NCI-H226 (cell line): ENCODE measurements around the gene C1orf21.

Experiments
- DNase-seq: peaks from one replicate; pipeline ENCODE4 v3.0.0-alpha.2; 2015

C1orf21 gene

GRCh38 chr1:184527402-184527801 is 140.6 kb downstream of the C1orf21 start:
- no peak for DNase-seq

DNA sequence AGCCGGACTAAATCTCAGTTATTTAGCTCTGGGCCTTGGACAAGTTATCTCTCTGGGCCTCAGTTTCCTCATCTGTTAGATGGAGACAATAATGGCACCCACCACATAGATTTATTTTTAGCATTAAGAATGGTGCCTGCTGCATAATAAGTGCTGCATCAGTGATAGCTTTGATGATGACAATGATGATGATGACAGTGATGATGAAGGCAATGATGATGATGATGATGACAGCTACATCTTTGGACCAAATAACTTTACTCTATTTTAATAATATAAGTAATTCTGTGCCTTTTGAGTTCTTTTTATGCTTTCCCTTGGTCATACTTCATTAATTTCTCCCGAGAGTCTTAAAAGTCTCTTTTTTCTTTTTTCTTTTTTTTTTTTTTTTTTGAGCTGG is 143.4 kb downstream of the C1orf21 start:
- no peak for DNase-seq

- DNase-seq: no peak
Observed at GRCh38 chr1:184531296-184531695, 144.5 kb downstream of the C1orf21 start.

- DNase-seq: no peak
Observed at GRCh38 chr1:184532199-184532598, 145.4 kb downstream of the C1orf21 start.

DNA sequence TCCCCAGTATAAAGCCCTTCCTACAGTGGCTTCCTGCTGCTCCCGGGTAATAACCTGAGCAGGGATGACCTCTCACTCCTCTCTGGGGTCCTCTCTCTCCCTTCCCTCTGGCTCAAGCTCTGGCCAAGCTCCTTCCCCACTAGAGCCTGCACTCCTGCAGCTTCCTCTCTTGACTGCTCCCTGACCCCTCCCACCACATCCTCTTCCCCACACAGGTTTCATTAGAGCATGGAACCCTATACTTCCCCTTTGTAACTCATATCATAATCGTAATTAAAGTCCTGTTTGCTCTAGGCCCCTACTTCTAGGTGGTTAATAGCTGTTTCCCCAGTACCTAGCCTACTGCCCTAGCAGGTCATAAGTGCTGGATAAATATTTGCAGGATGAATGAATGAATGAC is 146.2 kb downstream of the C1orf21 start:
- no peak for DNase-seq

GRCh38 chr1:184533915-184534314 is 147.1 kb downstream of the C1orf21 start:
- no peak for DNase-seq

DNA sequence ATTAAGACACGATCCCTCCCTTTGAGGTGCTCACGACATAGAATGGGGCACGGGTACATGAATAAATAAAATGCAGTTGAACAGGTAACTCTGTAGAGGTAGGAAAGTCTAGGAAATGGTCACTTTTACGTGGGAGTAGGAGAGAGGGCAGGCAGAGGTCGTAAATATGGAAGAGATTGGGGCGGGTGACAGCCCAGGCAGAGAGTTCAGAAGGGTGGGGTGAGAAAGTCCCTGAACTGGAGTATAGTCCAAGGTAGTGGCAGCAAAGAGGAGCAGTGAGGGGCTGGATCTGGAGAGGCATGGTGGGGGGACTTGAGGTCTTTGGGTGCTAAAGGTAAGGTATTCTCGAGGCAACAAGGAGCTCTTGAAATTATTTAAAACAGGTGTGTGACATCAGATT is 147.9 kb downstream of the C1orf21 start:
- no peak for DNase-seq

- DNase-seq: no peak
Observed at GRCh38 chr1:184535191-184535970, 148.6 kb downstream of the C1orf21 start.

DNA sequence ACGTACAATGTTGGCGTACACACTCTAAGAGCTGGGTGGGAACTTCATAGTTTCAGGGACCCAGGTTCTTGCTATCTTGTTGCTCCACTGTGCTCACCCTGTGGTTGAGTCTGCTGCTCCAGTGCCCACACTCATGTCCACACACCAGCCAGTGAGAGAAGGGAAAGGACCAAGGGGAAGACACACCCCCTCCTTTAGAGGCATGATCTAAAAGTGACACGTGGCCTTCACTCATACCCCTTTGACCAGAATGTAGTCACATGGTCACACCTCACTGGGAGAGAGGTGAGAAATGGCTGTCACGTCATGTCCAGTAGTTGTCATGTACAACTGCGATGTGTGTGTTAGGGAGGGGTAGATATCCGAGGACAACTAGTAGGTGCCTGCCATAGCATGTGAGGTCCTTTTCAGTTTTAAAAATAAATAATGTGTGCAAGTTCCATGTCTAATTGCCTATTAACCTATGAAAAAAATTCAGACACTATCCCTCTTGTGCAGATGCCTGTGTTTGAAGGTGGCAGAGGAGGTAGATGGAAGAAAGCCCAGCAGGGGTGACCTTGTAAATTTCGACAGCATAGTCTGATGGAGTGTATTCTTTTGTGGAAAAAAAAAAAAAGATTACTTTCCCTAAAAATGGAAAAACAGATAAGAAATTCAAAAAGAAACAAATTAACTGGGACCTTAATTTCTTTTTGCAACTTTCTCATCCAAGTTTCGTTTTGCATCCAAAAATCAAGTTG is 149.6 kb downstream of the C1orf21 start:
- no peak for DNase-seq

- no peak for DNase-seq
Observed at GRCh38 chr1:184539580-184539979, 152.8 kb downstream of the C1orf21 start.

DNA sequence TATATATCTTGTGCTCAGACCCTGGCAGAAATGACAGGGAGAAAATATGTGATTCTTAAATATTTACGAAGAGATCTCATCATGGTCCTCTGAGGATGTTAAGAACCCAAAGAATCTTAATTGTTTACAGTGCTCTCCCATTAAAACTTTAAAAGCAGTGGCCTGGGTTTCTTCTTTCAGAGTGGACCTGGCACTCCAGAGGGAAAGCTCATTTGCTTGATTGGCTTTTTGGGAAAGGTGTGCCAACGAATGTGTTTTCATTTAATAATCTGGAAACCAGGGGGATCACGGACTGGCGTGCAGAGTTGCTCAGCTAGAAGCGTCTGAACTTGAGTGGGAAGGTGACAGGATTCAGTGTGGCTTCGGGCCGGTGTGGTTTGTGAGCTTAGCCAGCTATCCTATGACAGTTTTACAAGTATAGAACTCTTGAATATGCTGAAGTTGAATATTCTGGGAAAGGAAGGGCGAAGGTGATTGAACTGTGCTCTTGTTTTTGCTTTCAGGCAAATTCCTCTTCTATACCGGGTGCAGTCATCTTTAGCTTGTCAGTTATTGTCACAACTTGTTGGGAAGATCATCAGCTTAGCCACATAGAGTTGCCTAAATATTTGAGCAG is 154.8 kb downstream of the C1orf21 start:
- no peak for DNase-seq

GRCh38 chr1:184542291-184542690 is 155.5 kb downstream of the C1orf21 start:
- DNase-seq: no peak

DNA sequence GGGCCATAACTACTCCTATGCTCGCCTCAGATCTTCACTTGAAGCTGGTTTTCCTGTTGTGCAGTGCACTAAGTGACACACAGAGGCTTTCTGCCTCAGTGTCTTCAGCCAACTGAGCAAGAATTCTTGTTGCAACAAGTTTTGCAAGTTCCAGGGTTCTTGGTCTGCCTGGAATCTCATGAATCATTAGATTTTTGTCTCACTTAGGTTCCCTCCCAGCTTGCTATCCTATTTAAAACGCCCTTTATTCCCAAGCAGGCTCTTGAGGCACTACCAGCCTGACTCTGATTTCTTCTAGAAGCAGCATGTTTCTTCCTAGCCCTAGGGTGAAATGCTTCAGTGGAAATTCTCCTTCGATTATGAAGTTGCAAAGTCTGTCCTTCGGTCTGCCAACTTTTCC is 158.8 kb downstream of the C1orf21 start:
- DNase-seq: no peak

- no peak for DNase-seq
Observed at GRCh38 chr1:184552446-184552845, 165.6 kb downstream of the C1orf21 start.

GRCh38 chr1:184553845-184554244 is 167.0 kb downstream of the C1orf21 start:
- no peak for DNase-seq

DNA sequence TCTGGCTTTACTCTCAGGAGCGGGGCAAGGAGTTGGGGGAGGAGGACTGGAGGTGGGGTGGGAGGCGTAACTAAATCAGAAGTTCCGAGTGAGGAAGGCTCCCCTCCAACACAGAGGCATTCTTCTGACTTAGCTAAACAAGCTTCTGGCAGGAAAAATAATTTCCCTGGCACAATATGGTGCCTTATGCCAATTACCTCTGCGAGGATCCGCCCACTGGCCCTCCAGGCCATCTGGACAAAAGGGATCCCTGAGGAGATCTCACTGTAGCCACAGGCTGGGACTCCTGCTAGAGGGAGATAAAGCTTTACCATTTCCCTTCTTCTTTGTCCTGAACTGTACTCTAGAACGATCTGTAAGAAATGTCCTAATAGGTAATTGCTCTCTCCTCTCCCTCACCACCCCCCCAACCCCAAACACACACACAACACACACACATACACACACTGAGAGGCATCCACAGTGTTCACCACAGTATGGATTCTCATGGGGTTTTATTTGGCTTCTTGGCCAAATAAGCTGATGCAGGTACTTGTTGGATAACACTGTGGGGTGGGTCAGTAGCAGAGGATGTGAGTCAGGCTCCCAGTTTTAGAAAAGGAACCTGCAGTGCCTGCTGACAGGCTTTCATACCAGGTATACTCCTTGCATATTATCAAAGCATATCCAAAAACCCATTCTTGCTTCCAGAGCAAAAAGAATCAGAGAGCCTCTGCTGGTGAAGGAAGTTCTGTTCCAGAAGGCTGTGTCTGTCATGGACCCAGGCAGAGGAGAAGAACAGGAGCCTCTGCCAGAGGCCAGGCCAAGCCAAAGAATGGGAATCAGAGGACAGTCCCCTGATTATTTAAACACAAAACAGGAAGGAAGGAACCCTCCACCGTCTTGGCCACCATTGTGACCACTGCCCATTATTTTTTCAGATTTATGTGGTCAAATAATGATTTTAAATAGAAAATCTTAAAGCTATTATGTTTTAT is 169.1 kb downstream of the C1orf21 start:
- DNase-seq: peak; percentile 25

DNA sequence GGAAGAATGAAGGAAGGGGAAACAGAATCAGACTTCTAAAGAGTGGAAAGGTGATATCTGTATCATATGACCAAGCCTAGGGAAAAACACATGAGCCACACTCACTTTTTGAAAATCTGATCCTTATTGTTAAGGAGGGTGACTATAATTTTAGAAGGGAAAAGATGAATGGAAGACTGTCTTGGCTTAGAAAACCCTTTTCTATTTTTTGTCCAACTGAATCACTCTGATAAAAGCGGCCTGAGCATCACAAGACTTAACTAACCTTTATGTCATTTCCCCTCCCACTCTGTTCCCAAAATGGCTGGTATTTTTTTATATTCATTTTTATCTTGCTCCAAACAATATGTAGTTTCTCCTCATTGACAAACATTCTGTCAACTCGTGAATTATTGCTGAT is 169.8 kb downstream of the C1orf21 start:
- DNase-seq: no peak

GRCh38 chr1:184557423-184558347 is 170.9 kb downstream of the C1orf21 start:
- no peak for DNase-seq

- DNase-seq: no peak
Observed at GRCh38 chr1:184558691-184559090, 171.9 kb downstream of the C1orf21 start.

DNA sequence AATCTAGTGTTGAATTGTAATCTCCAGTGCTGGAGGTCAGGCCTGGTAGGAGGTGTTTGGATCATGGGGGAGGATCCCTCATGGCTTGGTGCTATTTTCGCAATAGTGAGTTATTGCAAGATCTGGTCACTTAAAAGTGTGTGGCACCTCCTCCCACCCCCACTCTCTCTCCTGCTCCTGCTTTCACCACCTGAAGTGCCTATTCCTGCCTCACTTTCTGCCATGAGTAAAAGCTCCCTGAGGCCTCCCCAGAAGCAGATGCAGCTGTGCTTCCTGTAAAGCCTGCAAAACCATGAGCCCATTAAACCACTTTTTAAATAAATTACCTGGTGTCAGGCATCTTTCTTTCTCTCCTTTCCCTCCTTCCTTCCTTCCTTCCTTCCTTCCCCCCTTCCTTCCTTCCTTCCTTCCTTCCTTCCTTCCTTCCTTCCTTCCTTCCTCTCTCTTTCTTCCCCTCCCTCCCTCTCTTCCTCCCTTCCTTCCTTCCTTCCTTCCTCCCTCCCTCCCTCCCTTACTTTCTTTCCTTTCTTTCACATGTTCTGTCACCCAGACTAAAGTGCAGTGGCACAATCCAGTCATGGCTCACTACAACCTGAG is 172.4 kb downstream of the C1orf21 start:
- no peak for DNase-seq

GRCh38 chr1:184562806-184563205 is 176.0 kb downstream of the C1orf21 start:
- DNase-seq: no peak
